ENCODE measurements around the gene IL1RAP.

IL1RAP gene

GRCh38 chr3:190696777-190697501, 183.1 kb downstream of the IL1RAP start:
- no peak overlapping the region for H3K4me3 ChIP-seq (ENCODE audit: low read depth, low read length)
- peak; percentile 36 for TF ChIP-seq CTCF (IDR thresholded peaks at IDR 0.05; ENCODE audit: low read depth, low read length)

- no peak for TF ChIP-seq CTCF (IDR thresholded peaks at IDR 0.05; ENCODE audit: low read depth, low read length)
- no peak overlapping the region for H3K4me3 ChIP-seq (ENCODE audit: low read depth, low read length)
These were observed 183.6 kb downstream of the IL1RAP start for GRCh38 chr3:190697502-190697830.

- no peak for TF ChIP-seq CTCF (IDR thresholded peaks at IDR 0.05; ENCODE audit: low read depth, low read length)
- no peak overlapping the region for H3K4me3 ChIP-seq (ENCODE audit: low read depth, low read length)
These were observed 184.0 kb downstream of the IL1RAP start for GRCh38 chr3:190697901-190698300.

GRCh38 chr3:190699776-190700175, 185.9 kb downstream of the IL1RAP start:
- no peak overlapping the region for H3K4me3 ChIP-seq (ENCODE audit: low read depth, low read length)
- no peak for TF ChIP-seq CTCF (IDR thresholded peaks at IDR 0.05; ENCODE audit: low read depth, low read length)

GRCh38 chr3:190701096-190701532, 187.2 kb downstream of the IL1RAP start:
- peak; percentile 65 for TF ChIP-seq CTCF (IDR thresholded peaks at IDR 0.05; ENCODE audit: low read depth, low read length)
- no peak overlapping the region for H3K4me3 ChIP-seq (ENCODE audit: low read depth, low read length)

GRCh38 chr3:190706582-190706981, 192.7 kb downstream of the IL1RAP start:
- H3K4me3 ChIP-seq (ENCODE audit: low read depth, low read length): no peak overlapping the region
- TF ChIP-seq CTCF (IDR thresholded peaks at IDR 0.05; ENCODE audit: low read depth, low read length): no peak

All from WI38 (cell line).